IPS-18a (cell line): ENCODE measurements around the gene ITGAE.
"Not testable (repeated sequence)": the region's sequence is repeated elsewhere in the genome, so short reads cannot be mapped to it uniquely, and the experiment has no call there.

Experiments used
- H3K27ac ChIP-seq: one replicate; pipeline ENCODE4 v1.5.1; 2013; ENCODE audit warnings: low read length
- H3K27me3 ChIP-seq: one replicate; pipeline ENCODE4 v1.6.1; 2013; ENCODE audit warnings: mild to moderate bottlenecking, low read length; ENCODE audit not compliant: control insufficient read depth, insufficient read depth
- H3K36me3 ChIP-seq: one replicate; pipeline ENCODE4 v1.6.1; 2013; ENCODE audit warnings: low read depth, low read length; ENCODE audit not compliant: control insufficient read depth
- H3K4me1 ChIP-seq: one replicate; pipeline ENCODE4 v1.6.1; 2013; ENCODE audit warnings: low read depth, low read length; ENCODE audit not compliant: control insufficient read depth
- H3K4me3 ChIP-seq: one replicate; pipeline ENCODE4 v1.5.1; 2013; ENCODE audit warnings: low read length
- H3K9ac ChIP-seq: one replicate; pipeline ENCODE4 v1.6.1; 2013; ENCODE audit warnings: mild to moderate bottlenecking, low read length, moderate library complexity
- H3K9me3 ChIP-seq: one replicate; pipeline ENCODE4 v1.6.1; 2013; ENCODE audit warnings: low read depth, low read length; ENCODE audit not compliant: control insufficient read depth

The ITGAE gene

GRCh38 chr17:3735515-3735914 lies 65.5 kb downstream of the ITGAE start:
- no peaks in the 10 kb centered on the region for H3K36me3 ChIP-seq
- H3K4me1 ChIP-seq: peaks cover 14% of the 10 kb centered on the region
- no peaks in the 10 kb centered on the region for H3K9me3 ChIP-seq
- no peak overlapping the region for H3K27ac ChIP-seq
- no peaks in the 10 kb centered on the region for H3K27me3 ChIP-seq
- H3K4me3 ChIP-seq: no peak overlapping the region
- no peak overlapping the region for H3K9ac ChIP-seq

- H3K9ac ChIP-seq, H3K36me3 ChIP-seq, H3K27me3 ChIP-seq, H3K27ac ChIP-seq, H3K9me3 ChIP-seq, H3K4me3 ChIP-seq: not testable (repeated sequence)
- H3K4me1 ChIP-seq: peaks cover 15% of the 10 kb centered on the region
These were observed 66.1 kb downstream of the ITGAE start for GRCh38 chr17:3734911-3735276.

GRCh38 chr17:3732210-3732621 lies 68.8 kb downstream of the ITGAE start:
- Histone ChIP-seq H3K27me3 (no peaks in the 10 kb centered on the region), H3K4me3 (no peak overlapping the region), H3K4me1 (peaks cover 7% of the 10 kb centered on the region), H3K36me3 (peaks cover 6% of the 10 kb centered on the region), H3K9me3 (no peaks in the 10 kb centered on the region), H3K9ac (no peak overlapping the region), H3K27ac (no peak overlapping the region)

- no peak overlapping the region for H3K9ac ChIP-seq
- no peaks in the 10 kb centered on the region for H3K27me3 ChIP-seq
- peaks cover 10% of the 10 kb centered on the region for H3K36me3 ChIP-seq
- no peak overlapping the region for H3K4me3 ChIP-seq
- peak overlapping the region; percentile 47 for H3K27ac ChIP-seq
- peaks cover 7% of the 10 kb centered on the region for H3K4me1 ChIP-seq
- H3K9me3 ChIP-seq: no peaks in the 10 kb centered on the region
These were observed 70.0 kb downstream of the ITGAE start for GRCh38 chr17:3730881-3731429.

- H3K27ac ChIP-seq: no peak overlapping the region
- H3K4me1 ChIP-seq: peaks cover 8% of the 10 kb centered on the region
- no peaks in the 10 kb centered on the region for H3K9me3 ChIP-seq
- peaks cover 19% of the 10 kb centered on the region for H3K36me3 ChIP-seq
- no peak overlapping the region for H3K9ac ChIP-seq
- H3K27me3 ChIP-seq: no peaks in the 10 kb centered on the region
- no peak overlapping the region for H3K4me3 ChIP-seq
These were observed 71.1 kb downstream of the ITGAE start for GRCh38 chr17:3729881-3730280.

GRCh38 chr17:3728099-3728498 lies 72.9 kb downstream of the ITGAE start:
- Histone ChIP-seq H3K36me3 (peaks cover 19% of the 10 kb centered on the region), H3K4me1 (peaks cover 11% of the 10 kb centered on the region)
- H3K9ac ChIP-seq, H3K27me3 ChIP-seq, H3K4me3 ChIP-seq, H3K9me3 ChIP-seq, H3K27ac ChIP-seq: not testable (repeated sequence)

- Histone ChIP-seq H3K9me3 (no peaks in the 10 kb centered on the region), H3K9ac (no peak overlapping the region), H3K36me3 (peaks cover 19% of the 10 kb centered on the region), H3K27me3 (no peaks in the 10 kb centered on the region), H3K4me3 (no peak overlapping the region), H3K4me1 (peaks cover 11% of the 10 kb centered on the region), H3K27ac (no peak overlapping the region)
These were observed 73.9 kb downstream of the ITGAE start for GRCh38 chr17:3727041-3727440.

GRCh38 chr17:3724378-3725077 lies 76.5 kb downstream of the ITGAE start:
- Histone ChIP-seq H3K4me3 (peak overlapping the region; percentile 92), H3K9me3 (no peaks in the 10 kb centered on the region), H3K36me3 (peaks cover 24% of the 10 kb centered on the region), H3K27me3 (no peaks in the 10 kb centered on the region), H3K9ac (peak overlapping the region; percentile 83), H3K27ac (no peak overlapping the region), H3K4me1 (peaks cover 4% of the 10 kb centered on the region)

GRCh38 chr17:3723556-3724377 lies 77.2 kb downstream of the ITGAE start, which contains the start of gene HASPIN:
Gene HASPIN, plus strand, starts transcription at chr17:3723903. Its CDS starts 33 bp downstream, at chr17:3723936.
- no peaks in the 10 kb centered on the region for H3K9me3 ChIP-seq
- H3K4me1 ChIP-seq: peaks cover 4% of the 10 kb centered on the region
- H3K4me3 ChIP-seq: peak within 1 kb of the TSS; percentile 92
- peaks cover 24% of the 10 kb centered on the region for H3K36me3 ChIP-seq
- H3K27ac ChIP-seq: peak within 1 kb of the TSS; percentile 74
- peak within 1 kb of the TSS; percentile 83 for H3K9ac ChIP-seq
- H3K27me3 ChIP-seq: no peaks in the 10 kb centered on the region

- Histone ChIP-seq H3K9me3 (no peaks in the 10 kb centered on the region), H3K4me3 (peak overlapping the region; percentile 92), H3K9ac (peak overlapping the region; percentile 83), H3K36me3 (peaks cover 29% of the 10 kb centered on the region), H3K27ac (peak overlapping the region; percentile 74), H3K4me1 (peaks cover 4% of the 10 kb centered on the region), H3K27me3 (no peaks in the 10 kb centered on the region)
These were observed 77.8 kb downstream of the ITGAE start for GRCh38 chr17:3723188-3723555.

- Histone ChIP-seq H3K9ac (peak overlapping the region; percentile 83), H3K4me3 (peak overlapping the region; percentile 92), H3K36me3 (peaks cover 27% of the 10 kb centered on the region), H3K27me3 (no peaks in the 10 kb centered on the region), H3K9me3 (no peaks in the 10 kb centered on the region), H3K4me1 (peaks cover 4% of the 10 kb centered on the region), H3K27ac (no peak overlapping the region)
These were observed 78.3 kb downstream of the ITGAE start for GRCh38 chr17:3722716-3723115.
